ENCODE data around the gene PRMT1.

GRCh38 chr19:49642492-49643035 is 34.5 kb upstream of the PRMT1 start:
- no peak for TF ChIP-seq CTCF (IDR thresholded peaks at IDR 0.05; ENCODE audit: insufficient read depth, low read depth, low read length)
- no peak for TF ChIP-seq EZH2 (IDR thresholded peaks at IDR 0.05; ENCODE audit: insufficient read depth, low read length)

Data from astrocyte (in vitro differentiated cells and primary cell).